ENCODE results near the gene POR.

- TF ChIP-seq CTCF (IDR thresholded peaks at IDR 0.05) (no peak), POLR2A (IDR thresholded peaks at IDR 0.05) (no peak)
These were observed 47.6 kb upstream of the POR start for GRCh38 chr7:75867390-75867717.

Data from uterus (tissue), 2 donors.